NCI-H1105 (cell line): ENCODE data around the gene UBXN4.
"Not testable (repeated sequence)": the region's sequence is repeated elsewhere in the genome, so short reads cannot be mapped to it uniquely, and the experiment has no call there.

ENCODE experiments used
- DNase-seq: peaks from one replicate; lab custom pipeline; 2025; lab: John Stamatoyannopoulos, UW

UBXN4 gene, protein sequence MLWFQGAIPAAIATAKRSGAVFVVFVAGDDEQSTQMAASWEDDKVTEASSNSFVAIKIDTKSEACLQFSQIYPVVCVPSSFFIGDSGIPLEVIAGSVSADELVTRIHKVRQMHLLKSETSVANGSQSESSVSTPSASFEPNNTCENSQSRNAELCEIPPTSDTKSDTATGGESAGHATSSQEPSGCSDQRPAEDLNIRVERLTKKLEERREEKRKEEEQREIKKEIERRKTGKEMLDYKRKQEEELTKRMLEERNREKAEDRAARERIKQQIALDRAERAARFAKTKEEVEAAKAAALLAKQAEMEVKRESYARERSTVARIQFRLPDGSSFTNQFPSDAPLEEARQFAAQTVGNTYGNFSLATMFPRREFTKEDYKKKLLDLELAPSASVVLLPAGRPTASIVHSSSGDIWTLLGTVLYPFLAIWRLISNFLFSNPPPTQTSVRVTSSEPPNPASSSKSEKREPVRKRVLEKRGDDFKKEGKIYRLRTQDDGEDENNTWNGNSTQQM

GRCh38 chr2:135741395-135742324, at the start of gene UBXN4:
Gene UBXN4, plus strand, starts transcription at chr2:135741855. Its CDS starts 75 bp downstream, at chr2:135741930.
- DNase-seq: peak; percentile 96

DNA sequence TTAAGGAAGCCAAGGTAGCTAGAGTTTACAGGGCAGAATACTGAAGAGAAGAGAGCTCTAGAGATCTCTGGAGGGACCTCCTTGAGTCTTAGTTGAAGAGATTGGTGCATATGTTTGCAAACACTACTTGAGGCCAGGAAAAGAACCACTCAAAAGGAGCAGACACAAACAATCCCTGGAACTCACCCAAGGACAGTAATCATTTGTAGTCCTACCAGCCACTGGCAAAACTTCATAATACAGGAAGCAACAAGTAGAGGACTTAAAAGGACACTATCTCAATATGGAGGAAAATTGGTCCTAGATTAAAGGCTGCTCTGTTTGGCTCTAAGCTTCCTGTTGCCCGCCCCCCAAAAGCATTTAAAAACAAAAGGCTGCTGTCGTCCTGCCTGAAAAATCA, 46.9 kb upstream of the UBXN4 start:
- DNase-seq: no peak

GRCh38 chr2:135698838-135699237, 42.8 kb upstream of the UBXN4 start:
- DNase-seq: no peak

- no peak for DNase-seq
Measured at GRCh38 chr2:135701442-135701841, 40.2 kb upstream of the UBXN4 start.

- DNase-seq: no peak
Measured at GRCh38 chr2:135703300-135703699, 38.4 kb upstream of the UBXN4 start.

- DNase-seq: not testable (repeated sequence)
Measured at GRCh38 chr2:135704075-135704474, 37.6 kb upstream of the UBXN4 start.

DNA sequence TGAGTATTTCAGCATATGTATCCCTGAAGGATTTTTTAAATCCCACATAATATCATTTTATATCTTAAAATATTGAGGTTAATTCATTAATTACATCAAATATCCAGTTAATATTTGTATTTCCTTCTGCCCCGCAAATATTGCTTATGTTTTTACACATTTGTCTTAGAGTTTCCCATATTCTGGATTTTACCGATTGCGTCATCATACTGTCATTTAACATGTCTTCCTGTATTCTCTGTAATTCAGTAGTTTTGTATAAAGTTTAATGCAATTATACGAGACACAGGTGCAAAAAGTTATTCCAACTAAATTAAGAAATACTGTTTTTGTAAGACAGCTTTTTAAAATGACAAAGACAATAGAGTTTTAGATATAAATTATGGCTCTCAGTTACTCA, 33.5 kb upstream of the UBXN4 start:
- DNase-seq: no peak

DNA sequence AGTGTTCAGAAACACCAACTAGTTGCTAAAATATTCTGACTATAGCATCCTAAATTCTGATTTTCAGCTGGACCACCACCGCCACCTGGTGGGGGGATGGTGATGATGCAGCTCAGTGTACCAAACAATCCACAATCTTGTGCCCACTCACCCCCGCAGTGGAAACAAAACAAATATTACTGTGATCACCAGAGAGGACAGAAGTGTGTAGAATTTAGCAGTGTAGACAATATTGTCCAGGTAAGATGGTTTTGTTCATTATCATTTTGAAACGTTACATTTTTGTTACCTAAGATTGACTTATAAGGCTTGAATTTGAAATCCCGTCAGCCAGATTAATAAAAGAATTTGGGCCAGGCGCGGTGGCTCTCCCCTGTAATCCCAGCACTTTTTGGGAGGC, 31.7 kb upstream of the UBXN4 start:
- peak; percentile 27 for DNase-seq

- not testable (repeated sequence) for DNase-seq
Measured at GRCh38 chr2:135715086-135715485, 26.6 kb upstream of the UBXN4 start.

- DNase-seq: no peak
Measured at GRCh38 chr2:135728064-135728743, 13.5 kb upstream of the UBXN4 start.

GRCh38 chr2:135732561-135732960, 9.1 kb upstream of the UBXN4 start:
- no peak for DNase-seq

GRCh38 chr2:135733045-135733444, 8.6 kb upstream of the UBXN4 start:
- no peak for DNase-seq

- no peak for DNase-seq
Measured at GRCh38 chr2:135736546-135736945, 5.1 kb upstream of the UBXN4 start.

DNA sequence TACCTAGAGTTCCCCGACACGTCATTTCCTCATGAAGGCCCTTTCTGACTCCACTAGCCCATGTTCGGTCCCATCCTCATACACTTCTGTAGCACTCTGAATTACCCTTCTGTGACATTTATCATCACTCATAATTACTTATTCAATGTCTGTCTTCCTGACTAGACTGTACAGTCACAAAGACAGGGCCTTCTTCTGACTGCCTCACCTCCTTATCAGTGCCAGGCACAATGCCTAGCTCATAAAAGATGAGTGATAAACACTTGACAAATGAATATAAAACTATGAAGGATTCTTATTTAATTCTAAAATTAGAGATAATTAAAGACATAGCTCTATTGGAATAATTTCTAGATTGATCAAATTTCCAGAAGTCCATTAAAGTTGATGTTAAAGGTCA, 1.4 kb upstream of the UBXN4 start:
- no peak for DNase-seq

GRCh38 chr2:135741043-135741394, 636 bp upstream of the UBXN4 start:
- no peak for DNase-seq

GRCh38 chr2:135742325-135742757, 686 bp downstream of the UBXN4 start:
- peak; percentile 38 for DNase-seq

DNA sequence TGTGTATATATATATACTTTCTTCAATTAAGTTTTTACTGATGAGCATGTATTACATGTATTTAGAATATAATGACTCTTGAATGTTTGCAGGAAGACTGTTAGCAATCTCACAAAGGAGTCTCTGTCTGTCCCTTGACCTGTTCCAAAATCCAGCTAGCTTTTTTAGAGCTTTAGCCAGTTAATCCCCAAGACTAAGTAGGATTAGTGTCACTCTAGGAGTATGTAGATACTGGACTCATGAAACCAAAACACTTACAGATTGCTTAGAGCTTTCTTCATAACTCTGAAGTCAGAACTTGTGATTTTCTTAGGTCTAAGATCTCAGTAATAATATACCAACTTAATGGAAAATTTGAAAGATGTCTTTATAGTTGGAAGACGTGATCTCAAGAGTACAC, 2.2 kb downstream of the UBXN4 start:
- DNase-seq: no peak

DNA sequence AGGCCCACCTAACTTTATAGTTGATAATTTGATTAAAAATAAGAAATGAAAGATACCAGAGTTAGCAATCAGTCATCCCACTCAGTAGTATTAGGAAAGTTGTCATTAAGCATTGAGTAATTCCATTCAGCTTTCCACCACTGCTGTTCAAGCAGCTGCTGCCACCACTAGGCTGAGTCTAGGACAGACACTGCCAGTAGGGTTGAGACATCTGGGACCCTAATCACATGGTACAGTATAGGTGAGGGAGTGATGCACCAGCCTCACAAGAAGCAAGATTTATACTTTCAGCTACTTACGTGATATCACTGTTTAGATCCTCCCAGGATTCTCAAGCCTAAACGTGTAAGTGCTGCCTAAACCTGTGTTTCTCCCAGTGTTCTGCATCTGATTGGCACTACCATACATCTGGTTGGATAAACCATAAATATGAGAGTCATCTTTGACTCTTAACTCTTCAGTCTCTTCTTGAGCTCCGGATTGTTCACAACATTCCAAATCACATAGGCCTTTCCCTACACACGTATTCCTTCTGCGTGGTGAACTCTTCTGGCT, 3.2 kb downstream of the UBXN4 start:
- no peak for DNase-seq

- DNase-seq: no peak
Measured at GRCh38 chr2:135745545-135745944, 3.9 kb downstream of the UBXN4 start.

- DNase-seq: no peak
Measured at GRCh38 chr2:135755573-135755972, 13.9 kb downstream of the UBXN4 start.

DNA sequence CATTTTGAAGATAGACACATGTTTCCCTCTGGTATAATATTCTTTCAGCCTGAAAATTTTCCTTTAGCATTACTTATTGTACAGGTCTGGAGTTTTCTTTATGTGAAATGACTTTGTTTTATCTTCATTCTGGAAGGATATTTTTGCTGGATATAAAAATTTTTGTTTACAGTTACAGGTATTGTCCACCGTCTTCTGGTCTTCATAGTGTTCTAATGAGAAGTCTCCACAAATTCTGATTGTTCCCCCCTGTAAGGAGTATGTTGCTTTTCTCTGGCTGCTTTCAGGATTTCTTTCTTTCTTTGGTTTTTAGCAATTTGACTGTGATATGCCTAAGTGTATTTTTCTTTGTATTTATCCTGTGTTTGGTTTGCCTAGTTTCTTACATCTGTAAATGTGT, 15.0 kb downstream of the UBXN4 start:
- no peak for DNase-seq

- no peak for DNase-seq
Measured at GRCh38 chr2:135762022-135762421, 20.4 kb downstream of the UBXN4 start.
